Kidney glomerular epithelial cell (primary cell): Measurements from ENCODE around the gene IRF2BPL.

ENCODE experiments used
- DNase-seq: peaks from one replicate; lab custom pipeline; 2025; lab: John Stamatoyannopoulos, UW

The IRF2BPL gene

DNA sequence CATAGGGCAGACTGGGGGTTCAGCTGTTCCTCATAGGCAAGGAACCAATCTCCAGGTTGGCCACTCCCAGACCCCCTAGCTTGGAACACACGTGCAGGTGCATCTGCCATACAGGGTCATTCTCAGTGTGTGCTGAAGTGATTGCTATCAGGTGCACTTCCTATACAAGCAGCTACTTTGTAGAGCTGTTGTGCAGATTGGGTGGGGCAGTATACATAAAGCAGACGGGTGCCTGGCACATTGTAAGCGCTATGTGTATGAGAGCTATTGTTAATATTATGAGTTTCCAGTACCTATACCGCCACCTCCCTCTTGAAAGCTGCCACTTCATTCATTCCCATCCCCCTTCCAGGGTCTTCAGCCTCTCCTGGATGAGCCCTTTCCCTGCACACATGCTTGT is 17.3 kb downstream of the IRF2BPL start:
- DNase-seq = no peak

DNA sequence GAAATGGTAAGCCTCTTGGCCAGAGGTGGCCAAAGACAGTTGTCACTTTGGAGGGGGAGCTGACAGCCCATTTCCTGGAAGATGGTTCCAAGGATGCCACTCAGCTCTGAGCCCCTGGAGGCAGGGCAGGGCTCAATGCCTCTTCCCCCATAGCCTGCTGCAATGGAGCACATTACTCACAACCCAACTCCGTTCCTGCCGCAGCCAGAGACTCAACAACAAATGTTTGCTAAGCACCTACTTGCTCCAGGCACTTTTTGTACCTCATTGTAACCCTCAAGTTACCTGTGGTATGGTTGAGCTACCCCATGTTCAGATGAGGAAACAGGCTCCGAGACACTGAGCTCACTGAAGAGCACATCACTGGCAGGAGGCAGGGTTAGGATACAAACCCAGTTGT is 19.5 kb downstream of the IRF2BPL start:
- no peak for DNase-seq

DNA sequence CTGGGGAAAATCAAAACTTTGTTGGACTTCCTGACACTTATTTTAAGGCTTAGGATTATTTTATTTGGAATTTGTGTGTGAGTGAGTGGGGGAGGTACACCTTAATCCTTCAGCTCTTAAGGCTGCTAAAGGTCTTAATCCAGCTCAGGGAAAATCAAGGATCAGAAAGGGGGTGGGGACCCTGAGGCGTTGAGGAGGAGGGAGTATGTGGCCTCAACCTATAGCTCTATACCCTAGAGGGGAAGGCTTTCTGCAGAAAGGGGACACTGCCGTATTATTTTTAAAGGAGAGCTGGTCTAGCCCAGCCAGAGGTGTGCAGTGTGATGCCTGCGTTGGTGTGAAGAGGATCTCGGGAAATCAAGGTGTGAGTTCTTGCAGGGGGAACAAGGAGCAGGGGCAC is 20.0 kb downstream of the IRF2BPL start:
- DNase-seq = no peak

DNA sequence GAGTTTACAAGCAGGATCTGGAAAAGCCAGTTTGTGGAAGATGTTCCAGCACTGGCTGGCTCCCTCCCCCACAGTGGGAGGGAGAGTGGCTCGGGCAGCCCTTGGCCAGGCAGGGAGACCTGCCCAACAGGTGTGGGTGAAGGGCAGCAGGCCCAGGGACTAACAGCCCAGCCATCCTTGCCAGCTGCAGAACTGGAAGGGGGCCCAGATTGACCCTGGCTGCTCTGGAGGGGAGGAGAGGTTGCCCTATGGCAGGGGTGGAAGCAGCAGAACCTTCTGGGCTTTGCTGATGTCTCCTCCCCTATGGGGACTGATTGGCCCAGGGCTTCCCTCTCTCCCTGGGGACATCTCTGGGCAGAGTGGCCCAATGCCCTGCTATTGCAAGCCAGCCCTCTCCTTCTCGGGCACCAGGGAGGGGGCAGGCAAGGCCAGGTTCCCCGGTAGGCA is 20.5 kb downstream of the IRF2BPL start:
- no peak for DNase-seq

DNA sequence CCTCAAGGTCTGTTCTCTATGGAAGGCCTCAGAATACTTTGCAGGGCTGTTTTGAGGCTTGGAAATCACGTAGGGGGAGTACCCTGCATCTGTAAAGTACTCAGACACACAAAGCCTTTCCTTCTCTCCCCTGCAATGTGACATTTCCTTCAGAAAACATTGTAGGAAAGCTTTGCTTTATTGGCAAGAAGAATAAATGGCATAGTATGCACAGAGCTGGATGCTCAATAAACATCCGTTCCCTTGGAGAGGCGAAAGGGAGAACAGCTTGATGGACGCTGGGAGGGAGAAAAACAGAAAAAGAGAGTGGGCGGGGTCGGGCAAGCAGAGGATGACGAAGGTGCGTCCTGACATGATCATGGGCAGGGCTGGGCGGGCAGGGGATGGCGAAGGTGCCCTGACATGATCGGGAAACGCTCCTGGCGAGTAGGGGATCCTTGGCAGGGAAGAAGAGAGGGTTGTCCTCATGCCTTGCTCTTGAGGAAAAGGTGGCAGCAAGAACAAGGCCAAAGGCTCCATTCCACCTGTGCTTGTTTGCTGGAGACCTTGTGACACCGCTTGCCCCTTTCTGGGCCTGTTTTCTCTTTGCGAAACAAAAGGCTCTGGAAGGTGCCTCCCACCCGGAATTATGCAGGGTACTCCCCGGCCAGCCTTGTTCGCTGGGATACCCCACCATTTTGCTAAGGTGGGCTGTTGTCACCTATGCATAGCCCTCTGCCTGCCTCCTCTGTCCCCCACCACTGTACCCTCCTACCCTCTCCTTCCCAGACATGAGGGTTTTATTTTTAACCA is 21.1 kb downstream of the IRF2BPL start:
- no peak for DNase-seq

DNA sequence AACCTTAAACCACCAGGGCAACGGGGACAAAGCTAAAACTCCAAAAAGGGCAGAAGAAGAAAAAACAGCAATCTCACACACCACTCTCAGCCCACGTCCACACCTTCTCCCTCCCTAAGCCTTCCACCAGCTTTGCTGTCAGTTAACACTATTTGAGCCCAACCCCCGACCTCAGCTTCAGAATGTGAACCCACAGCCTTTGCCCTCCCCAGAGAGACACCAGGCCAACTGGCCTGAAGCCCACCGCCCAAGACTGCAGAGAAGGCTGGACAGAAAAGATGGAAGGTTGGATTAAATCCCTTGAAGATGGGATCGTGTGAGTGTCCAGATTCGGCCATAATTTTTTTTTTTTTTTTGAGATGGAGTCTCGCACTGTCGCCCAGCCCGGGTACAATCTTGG is 22.4 kb downstream of the IRF2BPL start:
- DNase-seq = no peak

DNA sequence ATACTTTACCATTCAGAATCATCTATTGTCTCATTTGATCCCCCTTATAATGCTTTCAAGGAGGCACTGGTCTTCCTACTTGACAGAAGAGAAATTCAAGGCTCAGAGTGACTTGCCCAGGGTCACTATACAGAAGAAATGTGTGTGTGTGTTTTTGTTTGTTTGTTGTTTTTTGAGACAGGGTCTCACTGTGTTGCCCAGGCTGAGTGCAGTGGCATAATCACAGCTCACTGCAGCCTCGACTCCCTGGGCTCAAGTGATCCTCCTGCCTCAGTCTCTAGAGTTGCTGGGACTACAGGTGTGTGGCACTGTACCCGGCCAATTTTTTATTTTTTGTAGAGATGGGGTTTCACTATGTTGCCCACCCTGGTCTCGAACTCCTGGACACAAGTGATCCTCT is 22.9 kb downstream of the IRF2BPL start:
- no peak for DNase-seq

DNA sequence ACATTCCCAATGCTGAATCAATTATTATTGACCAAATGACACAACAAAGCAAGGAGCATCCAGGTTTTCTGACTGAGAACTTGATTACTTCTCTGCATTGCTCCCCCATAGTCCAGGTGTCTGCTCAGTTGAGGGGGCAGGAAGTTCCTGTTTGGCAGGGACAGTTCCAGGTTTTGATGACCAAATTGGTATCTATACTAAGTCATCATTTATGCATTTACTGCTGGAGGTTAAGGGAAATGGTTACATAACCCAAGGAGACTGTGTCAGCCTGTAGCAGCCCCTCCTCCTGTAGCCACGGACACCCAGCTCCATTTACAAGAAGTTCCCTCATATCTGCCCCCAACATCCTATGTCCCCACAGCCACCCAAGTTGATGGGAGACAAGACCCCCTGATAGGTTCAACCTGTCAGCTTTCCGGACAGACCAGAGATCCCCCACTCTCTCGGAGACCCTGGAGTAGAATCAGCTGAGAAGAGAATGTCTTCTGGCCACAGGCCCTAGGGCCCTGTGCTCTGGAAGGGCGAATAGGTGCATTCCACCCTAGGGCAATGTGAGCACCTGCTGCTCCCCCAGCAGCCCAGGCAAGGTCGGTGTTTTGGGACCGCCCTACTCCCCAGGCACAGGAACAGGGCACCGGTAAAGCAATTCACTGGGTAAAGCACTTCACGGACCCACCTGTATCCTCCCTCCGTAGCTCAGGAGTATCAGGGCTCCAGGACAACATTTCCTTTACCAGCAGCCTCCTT is 23.6 kb downstream of the IRF2BPL start:
- no peak for DNase-seq

DNA sequence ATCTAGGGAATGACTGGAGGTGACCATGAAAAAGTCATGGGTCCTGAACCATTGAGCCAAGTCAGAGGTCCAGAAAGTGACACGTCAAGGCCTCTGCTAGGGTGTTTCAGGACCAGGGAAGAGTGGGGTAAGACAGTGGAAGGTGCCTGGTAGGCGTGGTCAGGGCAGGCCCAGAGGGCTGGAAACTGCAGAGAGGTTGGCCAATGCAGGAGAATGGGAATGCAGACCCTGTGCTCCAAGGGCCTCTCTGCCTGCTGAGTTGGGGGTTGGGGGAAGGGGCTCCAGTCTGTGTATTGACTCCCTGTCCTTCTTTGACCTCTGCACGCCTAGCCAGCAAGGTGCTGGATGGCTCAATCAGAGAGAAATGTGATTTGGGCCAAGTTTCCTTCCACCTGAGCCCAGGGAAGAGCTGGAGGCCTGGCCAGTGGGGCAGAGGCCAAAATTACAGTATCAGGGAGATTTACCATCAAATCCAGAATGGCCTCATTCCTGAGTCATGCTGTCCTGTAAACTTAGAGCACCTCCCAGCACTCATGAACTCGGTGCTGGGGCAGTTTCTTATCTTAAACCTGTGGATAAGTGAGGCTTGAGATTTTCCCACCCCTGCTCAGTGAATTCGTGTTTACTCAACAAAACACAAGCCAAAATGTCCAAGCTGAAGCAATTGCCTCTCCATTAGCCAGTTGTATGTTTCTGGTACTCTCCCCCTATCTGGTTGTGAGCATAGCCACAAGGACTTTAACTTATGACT is 24.4 kb downstream of the IRF2BPL start:
- no peak for DNase-seq

DNA sequence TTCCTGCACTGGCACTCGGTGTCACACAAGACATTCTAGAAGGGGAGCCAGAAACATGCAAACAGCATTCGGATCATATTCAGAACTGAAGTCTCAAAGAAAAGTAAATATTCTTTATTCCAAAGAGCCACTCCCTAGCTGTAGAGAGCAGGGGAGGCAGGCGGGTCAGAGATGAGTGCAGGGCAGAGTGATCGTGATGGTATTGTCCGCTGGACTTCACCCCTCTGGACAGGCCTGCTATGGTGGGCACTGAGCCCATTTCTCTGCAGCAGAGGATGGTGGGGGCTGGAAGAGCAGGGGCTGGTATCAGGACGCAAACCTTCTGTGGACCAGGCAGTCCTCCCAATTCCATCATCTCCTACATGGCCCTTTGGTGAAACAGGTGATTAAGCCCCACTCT is 25.6 kb downstream of the IRF2BPL start:
- no peak for DNase-seq

DNA sequence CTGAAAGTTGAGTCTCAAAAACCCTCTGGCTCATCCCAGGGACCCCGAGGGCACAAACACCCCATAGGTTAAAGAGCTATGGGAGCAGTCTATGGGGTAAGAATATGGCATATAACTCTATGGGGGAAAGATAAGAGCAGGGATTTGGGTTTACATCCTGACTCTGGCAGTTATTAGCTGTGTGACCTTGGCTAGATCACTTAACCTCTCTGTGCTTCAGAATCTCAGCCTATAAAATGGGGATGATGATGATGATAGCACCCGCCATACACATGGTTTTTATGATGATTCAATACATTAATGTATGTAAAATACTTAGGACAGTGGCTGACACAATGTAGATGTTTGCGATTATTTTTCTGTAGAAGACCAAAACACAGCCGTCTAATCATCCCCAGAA is 26.2 kb downstream of the IRF2BPL start:
- no peak for DNase-seq

DNA sequence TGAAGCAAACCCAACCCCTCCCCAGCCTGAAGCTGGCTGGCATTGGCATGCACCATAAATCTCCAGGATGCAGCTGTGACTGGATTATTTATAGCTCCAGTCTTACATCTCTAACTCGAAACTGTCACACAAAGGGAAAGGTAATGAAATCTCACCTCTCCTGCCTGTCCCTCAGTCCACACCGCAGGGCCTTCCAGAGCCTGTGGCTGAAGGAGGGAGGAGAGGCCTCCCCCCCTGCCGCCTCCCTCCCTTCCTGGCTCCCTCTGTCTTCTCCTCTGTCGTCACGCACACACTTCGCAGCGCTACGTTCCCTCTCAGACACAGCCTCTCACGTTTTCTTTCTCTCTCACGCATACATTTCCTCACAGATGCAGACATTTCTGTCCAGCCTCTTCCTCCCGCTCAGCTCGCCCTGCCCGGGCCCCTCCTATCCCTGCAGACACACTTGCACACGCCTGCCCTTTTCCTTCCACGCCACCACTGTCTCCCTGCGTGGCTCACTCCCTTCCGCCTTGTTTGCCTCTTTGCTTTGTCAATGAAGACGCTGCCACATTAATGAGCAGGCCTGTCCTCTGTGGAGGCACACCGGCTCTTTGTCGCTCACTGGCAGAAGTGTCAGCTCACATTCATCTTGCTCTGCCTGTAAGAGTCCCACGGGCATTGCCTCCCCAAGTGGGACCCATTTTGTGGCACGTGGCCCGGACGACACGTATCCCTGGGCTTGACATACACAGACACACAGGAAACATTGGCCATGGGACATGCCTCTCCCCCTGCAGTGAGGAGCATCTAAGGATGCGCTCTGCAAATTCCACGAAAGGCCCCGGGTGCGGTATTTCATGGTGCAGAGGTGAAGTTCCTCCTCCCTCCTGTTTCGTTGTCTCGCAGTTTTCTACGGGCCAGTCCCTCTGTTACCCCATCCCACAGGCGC is 27.9 kb downstream of the IRF2BPL start:
- DNase-seq = peak; percentile 16

DNA sequence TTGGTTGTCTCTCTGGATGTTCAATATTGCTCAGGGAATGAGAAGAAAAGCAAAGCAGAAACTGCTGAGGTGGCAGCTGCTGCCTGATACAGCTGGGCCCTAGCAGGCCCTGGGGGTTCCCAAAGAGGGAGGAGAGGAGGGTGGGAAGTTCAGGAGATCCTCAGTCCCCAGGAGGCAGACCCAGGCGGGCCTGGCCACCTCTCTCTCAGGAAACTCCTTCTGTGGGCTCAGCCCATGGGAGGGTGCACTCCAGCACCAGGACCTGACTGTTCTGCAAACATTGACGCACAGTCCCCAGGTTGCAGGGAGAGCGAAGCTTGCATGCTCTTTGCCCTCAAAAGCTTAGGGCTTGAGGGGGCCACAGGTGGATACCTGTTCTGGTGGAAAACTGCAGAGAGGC is 29.6 kb downstream of the IRF2BPL start:
- DNase-seq = no peak

DNA sequence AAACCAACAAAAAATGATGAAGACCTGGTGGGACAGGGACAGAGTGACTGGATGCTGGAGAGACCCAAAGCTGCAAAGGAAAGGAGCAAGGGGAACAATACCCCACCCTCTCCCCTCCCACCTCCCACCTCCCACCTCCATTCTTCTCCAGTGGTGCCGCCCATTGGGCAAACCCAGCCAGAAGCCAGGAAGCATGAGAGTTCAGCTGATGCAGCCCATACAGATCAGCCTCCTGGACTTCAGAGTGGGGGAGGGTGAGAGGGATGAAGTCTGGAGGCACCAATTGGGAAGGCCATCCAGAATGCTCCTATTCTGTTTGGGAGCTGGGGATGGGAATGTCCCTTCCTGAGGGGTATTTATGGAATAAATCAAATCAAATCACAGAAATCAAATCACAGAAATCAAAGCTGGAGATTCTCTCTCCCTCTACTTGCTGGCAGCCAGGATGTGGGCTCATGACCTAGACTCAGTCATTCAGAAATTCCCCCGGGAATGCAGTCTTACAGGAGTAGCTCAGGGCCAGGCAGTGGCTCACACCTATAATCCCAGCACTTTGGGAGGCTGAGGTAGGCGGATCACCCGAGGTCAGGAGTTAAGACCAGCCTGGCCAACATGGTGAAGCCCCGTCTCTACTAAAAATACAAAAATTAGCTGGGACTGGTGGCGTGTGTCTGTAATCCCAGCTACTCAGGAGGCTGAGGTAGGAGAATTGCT is 31.1 kb downstream of the IRF2BPL start:
- DNase-seq = peak; percentile 28

DNA sequence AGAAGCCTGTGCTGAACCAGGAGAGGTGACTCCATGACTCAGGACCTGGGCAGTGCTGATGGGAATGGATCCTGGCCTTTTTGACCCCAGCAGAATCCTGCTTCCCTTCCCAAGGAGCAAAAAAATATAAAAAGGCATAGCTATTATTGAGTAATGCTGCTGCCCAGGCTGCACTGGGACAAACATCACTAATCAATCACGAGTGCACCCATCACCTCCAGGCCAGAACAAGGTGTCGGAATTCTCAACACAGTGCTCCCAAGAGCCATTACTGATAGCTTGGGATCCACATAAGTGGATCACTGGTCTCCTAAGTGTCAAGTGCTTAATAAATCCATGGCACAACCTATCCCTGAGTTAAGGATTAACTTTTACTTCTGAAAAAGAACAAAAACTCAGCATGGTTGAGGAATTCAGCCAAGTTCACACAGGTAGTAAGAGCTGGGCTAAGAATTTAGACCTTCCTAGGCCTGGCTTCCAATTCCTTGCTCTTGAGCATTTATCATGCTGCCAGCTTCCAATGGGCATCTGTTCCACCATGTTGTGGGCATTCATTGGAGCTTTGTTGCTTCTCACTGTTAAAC is 31.9 kb downstream of the IRF2BPL start:
- DNase-seq = peak; percentile 17

DNA sequence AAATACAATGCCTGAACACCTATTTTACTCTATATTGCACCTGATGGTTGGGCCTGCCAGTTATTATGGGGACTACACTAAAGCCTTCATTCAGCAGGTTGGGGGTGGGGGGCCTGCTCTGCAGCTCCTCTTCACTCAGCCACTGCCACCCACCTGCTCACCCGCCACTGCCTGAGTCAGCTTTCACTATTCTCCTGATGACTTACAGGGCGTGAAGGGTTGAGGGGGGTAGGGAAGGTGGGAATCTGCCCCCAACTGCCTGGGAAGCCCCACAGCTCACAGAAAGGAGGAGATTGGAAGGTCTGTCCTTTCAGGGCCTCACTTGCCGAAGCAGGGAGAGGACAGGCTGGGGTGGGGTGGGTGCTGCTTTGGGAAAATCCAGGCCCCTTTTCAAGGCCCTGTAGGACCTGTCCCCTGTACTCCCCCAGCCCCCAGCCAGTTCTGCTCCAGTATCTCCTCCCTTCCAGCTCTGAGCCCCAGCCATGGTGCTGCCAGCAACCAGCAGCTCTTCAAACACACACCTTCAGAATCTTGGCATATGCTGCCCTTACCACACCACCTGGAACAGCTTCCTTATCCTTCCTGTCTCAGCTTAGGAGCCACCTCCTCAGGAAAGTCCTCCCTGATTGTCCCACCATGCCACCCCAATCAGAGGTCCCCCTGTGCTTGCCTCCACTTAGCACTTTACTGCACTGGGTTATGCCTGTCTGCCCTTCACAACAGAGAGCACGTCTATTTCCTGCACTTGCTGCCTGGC is 33.1 kb downstream of the IRF2BPL start:
- DNase-seq = no peak

DNA sequence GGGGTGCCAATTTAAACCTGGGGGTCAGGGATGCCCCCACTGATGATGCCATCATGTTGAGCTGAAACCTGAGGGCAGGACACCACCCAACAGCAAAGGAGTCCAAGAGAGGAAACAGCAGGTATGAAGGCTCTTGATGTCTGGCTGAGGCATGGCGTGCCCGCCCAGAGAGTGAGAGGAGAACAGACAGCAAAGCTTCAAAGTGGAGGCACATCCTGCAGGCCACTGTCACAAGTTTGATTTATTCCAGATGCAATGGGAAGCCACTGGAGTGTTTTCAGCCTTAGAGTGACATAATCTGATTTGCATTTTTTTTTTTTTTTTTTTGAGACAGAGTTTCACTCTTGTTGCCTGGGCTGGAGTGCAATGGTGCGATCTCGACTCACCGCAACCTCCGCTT is 34.8 kb downstream of the IRF2BPL start:
- no peak for DNase-seq

DNA sequence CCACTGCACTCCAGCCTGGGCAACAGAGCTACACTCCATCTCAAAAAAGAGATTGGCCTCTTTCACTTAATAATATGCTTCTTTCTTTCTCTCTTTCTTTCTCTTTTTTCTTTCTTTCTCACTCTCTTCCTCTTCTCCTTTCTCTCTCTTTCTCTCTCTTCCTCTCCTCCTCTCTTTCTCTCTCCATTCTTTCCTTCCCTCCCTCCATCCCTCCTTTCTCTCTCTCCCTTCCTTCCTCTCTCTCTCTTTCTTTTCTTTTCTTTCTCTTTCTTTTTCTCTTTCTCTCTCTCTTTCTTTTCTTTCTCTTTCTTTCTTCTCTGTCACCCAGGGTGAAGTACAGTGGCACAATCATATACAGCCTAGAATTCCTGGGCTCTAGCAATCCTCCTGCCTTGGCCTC is 38.4 kb downstream of the IRF2BPL start:
- no peak for DNase-seq

DNA sequence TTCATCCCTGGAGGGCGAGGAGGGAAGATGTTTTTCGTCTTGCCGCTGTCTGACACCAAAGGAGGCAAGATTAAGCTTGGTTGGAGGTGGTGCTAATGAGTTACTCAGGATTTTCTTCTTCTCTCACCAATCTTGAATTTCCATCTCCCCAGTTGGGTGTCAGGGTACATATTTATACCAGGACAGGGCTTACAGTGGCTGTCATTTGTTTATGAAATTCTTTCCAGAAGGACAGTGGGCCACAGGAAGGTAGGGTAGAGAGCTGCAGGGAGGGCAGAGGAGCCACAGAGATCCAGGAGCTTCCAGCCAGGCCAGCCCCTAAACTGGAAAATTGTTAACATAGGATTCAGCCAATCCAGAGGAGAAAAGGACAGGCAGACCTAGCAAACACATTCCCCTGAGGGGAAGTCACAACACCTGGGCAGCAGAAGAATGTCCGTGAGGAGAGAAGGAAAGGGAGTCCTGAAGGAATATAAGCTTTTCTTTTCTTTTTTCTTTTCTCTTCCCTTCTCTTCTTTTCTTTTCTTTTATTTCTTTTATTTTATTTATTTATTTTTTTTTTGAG is 40.5 kb downstream of the IRF2BPL start:
- DNase-seq = no peak

DNA sequence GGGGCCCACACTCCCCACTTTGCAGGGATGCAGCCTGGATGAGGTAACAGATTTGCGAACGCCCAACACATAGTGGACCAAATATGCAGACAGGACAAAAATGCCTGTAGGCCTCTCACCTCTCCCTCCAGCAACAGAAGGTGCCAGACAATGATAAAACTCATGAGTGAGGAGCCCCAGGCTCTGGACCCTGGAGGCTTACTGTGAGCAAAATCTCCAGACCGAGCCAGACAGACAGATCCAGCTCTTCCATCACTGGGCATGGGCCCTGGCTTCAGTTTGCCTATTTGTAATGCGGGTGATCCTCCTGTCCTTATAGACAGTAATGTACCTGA is 42.3 kb downstream of the IRF2BPL start:
- DNase-seq = no peak
